Measurements from ENCODE around the gene HCN2.

HCN2 gene

GRCh38 chr19:608155-609003 lies 18.7 kb downstream of the HCN2 start:
- H3K9ac ChIP-seq (ENCODE audit: low read depth, low read length): no peak overlapping the region
- H3K4me1 ChIP-seq (ENCODE audit: insufficient read depth, low read length): no peaks in the 10 kb centered on the region
- H3K4me3 ChIP-seq (ENCODE audit: low read length): no peak overlapping the region
- peaks cover 2% of the 10 kb centered on the region; the same call in 1 of the 2 replicates for H3K36me3 ChIP-seq (ENCODE audit: insufficient read depth, low read length)
- no peaks in the 10 kb centered on the region for H3K27me3 ChIP-seq (ENCODE audit: insufficient read depth, low read length)
- no peaks in the 10 kb centered on the region for H3K9me3 ChIP-seq (ENCODE audit: insufficient read depth, low read depth, low read length)
- H3K27ac ChIP-seq (ENCODE audit: low read depth, low read length): no peak overlapping the region
- 89% methylated on average over 30 of the region's 30 CpGs for WGBS

- no peaks in the 10 kb centered on the region for H3K9me3 ChIP-seq (ENCODE audit: insufficient read depth, low read depth, low read length)
- no peaks in the 10 kb centered on the region for H3K27me3 ChIP-seq (ENCODE audit: insufficient read depth, low read length)
- H3K27ac ChIP-seq (ENCODE audit: low read depth, low read length): no peak overlapping the region
- peaks cover 2% of the 10 kb centered on the region; the same call in 1 of the 2 replicates for H3K36me3 ChIP-seq (ENCODE audit: insufficient read depth, low read length)
- H3K4me1 ChIP-seq (ENCODE audit: insufficient read depth, low read length): no peaks in the 10 kb centered on the region
- 94% methylated on average over 22 of the region's 22 CpGs for WGBS
- no peak overlapping the region for H3K9ac ChIP-seq (ENCODE audit: low read depth, low read length)
- H3K4me3 ChIP-seq (ENCODE audit: low read length): no peak overlapping the region
Observed at GRCh38 chr19:609004-609346, 19.3 kb downstream of the HCN2 start.

DNA sequence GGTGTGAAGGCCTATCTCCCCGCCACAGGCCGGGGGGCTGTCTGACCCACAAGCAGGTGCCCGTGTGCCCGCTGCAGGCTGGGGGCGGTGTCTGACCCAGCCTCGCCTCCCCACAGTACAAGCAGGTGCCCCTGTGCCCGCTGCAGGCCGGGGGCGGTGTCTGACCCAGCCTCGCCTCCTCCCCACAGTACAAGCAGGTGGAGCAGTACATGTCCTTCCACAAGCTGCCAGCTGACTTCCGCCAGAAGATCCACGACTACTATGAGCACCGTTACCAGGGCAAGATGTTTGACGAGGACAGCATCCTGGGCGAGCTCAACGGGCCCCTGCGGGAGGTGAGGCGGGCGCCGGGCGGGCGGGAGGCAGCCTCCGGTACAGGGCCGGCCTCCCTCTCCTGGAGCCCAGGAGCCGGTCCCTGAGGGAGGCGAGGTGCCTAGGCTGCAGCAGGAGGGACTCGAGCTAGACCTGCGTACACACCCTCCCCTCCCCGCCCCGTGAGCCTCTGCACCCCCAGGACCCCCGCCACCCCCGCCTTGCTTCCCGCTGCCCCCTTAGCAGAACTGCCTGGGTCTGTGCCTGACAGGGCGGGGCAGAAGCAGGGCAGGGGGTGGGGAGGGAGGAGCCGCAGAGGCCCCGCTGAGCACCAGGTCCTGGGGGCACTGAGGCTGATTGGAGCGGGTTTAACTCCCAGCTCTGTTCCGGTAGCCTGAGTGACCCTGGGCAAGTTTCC lies 20.6 kb downstream of the HCN2 start:
- Histone ChIP-seq H3K9ac (ENCODE audit: low read depth, low read length) (no peak overlapping the region), H3K4me3 (ENCODE audit: low read length) (no peak overlapping the region)

DNA sequence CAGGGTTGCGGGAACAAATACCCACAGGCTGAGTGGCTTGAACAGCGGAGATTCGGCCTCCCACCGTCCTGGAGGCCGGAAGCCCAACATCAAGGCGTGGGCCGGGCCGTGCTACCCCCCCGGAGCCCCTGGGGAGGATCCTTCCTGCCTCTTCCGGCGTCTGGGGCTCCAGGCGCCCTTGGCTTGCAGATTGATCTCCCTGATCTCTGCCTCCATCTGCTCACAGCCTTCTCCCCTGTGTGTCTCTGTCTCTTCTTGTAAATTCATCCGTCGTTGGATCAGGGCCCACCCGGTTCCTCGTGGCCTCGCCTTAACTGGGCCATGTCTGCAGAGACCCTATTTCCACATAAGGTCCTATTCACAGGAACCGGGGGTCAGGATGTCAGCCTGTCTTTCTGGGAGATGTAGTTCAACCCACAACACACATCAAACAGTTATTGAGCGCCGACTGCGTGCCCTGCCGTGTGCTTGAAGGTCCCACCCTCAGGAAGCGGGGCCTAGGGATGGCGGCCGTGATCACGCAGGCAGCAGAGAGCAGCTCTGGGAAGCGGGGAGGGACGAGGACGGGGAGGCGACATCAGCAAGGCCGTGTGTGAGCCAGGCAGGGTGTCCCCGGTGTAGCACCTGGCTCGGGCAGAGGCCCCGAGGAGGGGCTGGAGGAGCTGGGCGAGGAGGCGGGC lies 21.3 kb downstream of the HCN2 start:
- H3K4me1 ChIP-seq (ENCODE audit: insufficient read depth, low read length): no peaks in the 10 kb centered on the region
- H3K4me3 ChIP-seq (ENCODE audit: low read length): no peak overlapping the region
- H3K9ac ChIP-seq (ENCODE audit: low read depth, low read length): peak overlapping the region; percentile 12; the same call in 1 of the 2 replicates
- 58% methylated on average over 36 of the region's 36 CpGs for WGBS
- H3K9me3 ChIP-seq (ENCODE audit: insufficient read depth, low read depth, low read length): no peaks in the 10 kb centered on the region
- H3K27ac ChIP-seq (ENCODE audit: low read depth, low read length): no peak overlapping the region; the same call in 1 of the 2 replicates
- H3K27me3 ChIP-seq (ENCODE audit: insufficient read depth, low read length): no peaks in the 10 kb centered on the region
- peaks cover 11% of the 10 kb centered on the region for H3K36me3 ChIP-seq (ENCODE audit: insufficient read depth, low read length)

More for the DNA sequence above, 20.6 kb downstream of the HCN2 start:
- Histone ChIP-seq H3K27ac (ENCODE audit: low read depth, low read length) (no peak overlapping the region; the same call in 1 of the 2 replicates), H3K9me3 (ENCODE audit: insufficient read depth, low read depth, low read length) (no peaks in the 10 kb centered on the region), H3K36me3 (ENCODE audit: insufficient read depth, low read length) (peaks cover 11% of the 10 kb centered on the region), H3K4me1 (ENCODE audit: insufficient read depth, low read length) (no peaks in the 10 kb centered on the region), H3K27me3 (ENCODE audit: insufficient read depth, low read length) (no peaks in the 10 kb centered on the region)
- WGBS: 79% methylated on average over 35 of the region's 38 CpGs

DNA sequence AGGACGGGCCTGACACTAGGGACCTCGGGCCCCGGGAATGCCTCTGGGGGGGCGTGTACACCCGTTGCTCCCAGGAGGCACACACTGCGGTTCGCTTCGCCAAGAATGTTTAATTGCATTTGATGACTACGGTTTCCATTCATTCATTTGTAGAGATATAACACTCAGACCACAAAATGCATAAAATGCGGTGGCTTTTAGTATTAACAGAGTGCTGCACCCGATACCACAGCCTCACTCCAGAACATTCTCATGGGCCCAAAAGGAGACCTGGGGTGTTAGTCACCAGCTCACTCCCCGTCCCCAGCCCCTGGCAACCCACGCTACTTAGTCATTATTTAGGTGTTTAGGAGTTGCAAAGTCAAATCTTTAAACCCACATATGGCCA lies 21.8 kb downstream of the HCN2 start:
- Histone ChIP-seq H3K4me1 (ENCODE audit: insufficient read depth, low read length) (no peaks in the 10 kb centered on the region), H3K27me3 (ENCODE audit: insufficient read depth, low read length) (no peaks in the 10 kb centered on the region), H3K4me3 (ENCODE audit: low read length) (no peak overlapping the region), H3K9me3 (ENCODE audit: insufficient read depth, low read depth, low read length) (no peaks in the 10 kb centered on the region), H3K9ac (ENCODE audit: low read depth, low read length) (no peak overlapping the region), H3K27ac (ENCODE audit: low read depth, low read length) (no peak overlapping the region), H3K36me3 (ENCODE audit: insufficient read depth, low read length) (peaks cover 11% of the 10 kb centered on the region)
- WGBS: 83% methylated on average over 12 of the region's 13 CpGs

DNA sequence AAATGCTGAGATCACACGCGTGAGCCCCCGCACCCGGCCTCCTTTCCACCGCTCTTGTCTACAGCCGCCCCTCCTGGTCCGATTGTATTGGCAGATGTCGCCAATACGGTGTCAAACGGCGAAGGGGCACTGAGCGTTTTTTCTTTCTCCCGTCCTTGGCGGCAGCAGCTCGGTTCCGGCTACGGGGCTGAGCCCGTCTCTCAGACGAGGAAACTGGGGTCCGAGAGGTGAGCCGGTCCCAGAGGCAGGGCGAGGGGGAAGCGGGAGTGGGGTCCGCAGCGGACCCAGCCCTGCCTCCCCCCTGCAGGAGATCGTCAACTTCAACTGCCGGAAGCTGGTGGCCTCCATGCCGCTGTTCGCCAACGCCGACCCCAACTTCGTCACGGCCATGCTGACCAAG lies 23.3 kb downstream of the HCN2 start:
- 95% methylated on average over 33 of the region's 33 CpGs for WGBS
- Histone ChIP-seq H3K36me3 (ENCODE audit: insufficient read depth, low read length) (peaks cover 16% of the 10 kb centered on the region), H3K27ac (ENCODE audit: low read depth, low read length) (no peak overlapping the region), H3K9me3 (ENCODE audit: insufficient read depth, low read depth, low read length) (no peaks in the 10 kb centered on the region), H3K4me1 (ENCODE audit: insufficient read depth, low read length) (no peaks in the 10 kb centered on the region), H3K9ac (ENCODE audit: low read depth, low read length) (no peak overlapping the region), H3K27me3 (ENCODE audit: insufficient read depth, low read length) (no peaks in the 10 kb centered on the region), H3K4me3 (ENCODE audit: low read length) (no peak overlapping the region)

- Histone ChIP-seq H3K27ac (ENCODE audit: low read depth, low read length) (no peak overlapping the region), H3K4me1 (ENCODE audit: insufficient read depth, low read length) (no peaks in the 10 kb centered on the region), H3K27me3 (ENCODE audit: insufficient read depth, low read length) (no peaks in the 10 kb centered on the region), H3K36me3 (ENCODE audit: insufficient read depth, low read length) (peaks cover 25% of the 10 kb centered on the region), H3K9me3 (ENCODE audit: insufficient read depth, low read depth, low read length) (no peaks in the 10 kb centered on the region), H3K4me3 (ENCODE audit: low read length) (no peak overlapping the region), H3K9ac (ENCODE audit: low read depth, low read length) (no peak overlapping the region)
- 95% methylated on average over 54 of the region's 54 CpGs for WGBS
Observed at GRCh38 chr19:613732-614567, 24.3 kb downstream of the HCN2 start.

DNA sequence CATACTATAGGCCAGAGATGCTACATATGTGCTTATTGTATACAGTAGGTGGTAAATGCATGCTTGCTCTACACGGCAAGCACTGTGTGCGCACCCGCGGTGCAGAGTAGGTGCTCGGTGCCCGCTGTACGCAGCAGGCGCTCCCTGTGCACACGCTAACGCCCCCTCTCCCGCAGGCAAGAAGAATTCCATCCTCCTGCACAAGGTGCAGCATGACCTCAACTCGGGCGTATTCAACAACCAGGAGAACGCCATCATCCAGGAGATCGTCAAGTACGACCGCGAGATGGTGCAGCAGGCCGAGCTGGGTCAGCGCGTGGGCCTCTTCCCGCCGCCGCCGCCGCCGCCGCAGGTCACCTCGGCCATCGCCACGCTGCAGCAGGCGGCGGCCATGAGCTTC lies 25.9 kb downstream of the HCN2 start:
- H3K4me1 ChIP-seq (ENCODE audit: insufficient read depth, low read length): no peaks in the 10 kb centered on the region
- no peaks in the 10 kb centered on the region for H3K9me3 ChIP-seq (ENCODE audit: insufficient read depth, low read depth, low read length)
- H3K4me3 ChIP-seq (ENCODE audit: low read length): no peak overlapping the region
- no peak overlapping the region for H3K27ac ChIP-seq (ENCODE audit: low read depth, low read length)
- H3K9ac ChIP-seq (ENCODE audit: low read depth, low read length): no peak overlapping the region
- no peaks in the 10 kb centered on the region for H3K27me3 ChIP-seq (ENCODE audit: insufficient read depth, low read length)
- 95% methylated on average over 33 of the region's 33 CpGs for WGBS
- peaks cover 39% of the 10 kb centered on the region for H3K36me3 ChIP-seq (ENCODE audit: insufficient read depth, low read length)

GRCh38 chr19:616062-616700 lies 26.5 kb downstream of the HCN2 start:
- H3K27ac ChIP-seq (ENCODE audit: low read depth, low read length): no peak overlapping the region
- peaks cover 39% of the 10 kb centered on the region for H3K36me3 ChIP-seq (ENCODE audit: insufficient read depth, low read length)
- H3K9me3 ChIP-seq (ENCODE audit: insufficient read depth, low read depth, low read length): no peaks in the 10 kb centered on the region
- 95% methylated on average over 74 of the region's 97 CpGs for WGBS
- H3K4me1 ChIP-seq (ENCODE audit: insufficient read depth, low read length): no peaks in the 10 kb centered on the region
- no peak overlapping the region for H3K9ac ChIP-seq (ENCODE audit: low read depth, low read length)
- no peaks in the 10 kb centered on the region for H3K27me3 ChIP-seq (ENCODE audit: insufficient read depth, low read length)
- no peak overlapping the region; the same call in 1 of the 2 replicates for H3K4me3 ChIP-seq (ENCODE audit: low read length)

DNA sequence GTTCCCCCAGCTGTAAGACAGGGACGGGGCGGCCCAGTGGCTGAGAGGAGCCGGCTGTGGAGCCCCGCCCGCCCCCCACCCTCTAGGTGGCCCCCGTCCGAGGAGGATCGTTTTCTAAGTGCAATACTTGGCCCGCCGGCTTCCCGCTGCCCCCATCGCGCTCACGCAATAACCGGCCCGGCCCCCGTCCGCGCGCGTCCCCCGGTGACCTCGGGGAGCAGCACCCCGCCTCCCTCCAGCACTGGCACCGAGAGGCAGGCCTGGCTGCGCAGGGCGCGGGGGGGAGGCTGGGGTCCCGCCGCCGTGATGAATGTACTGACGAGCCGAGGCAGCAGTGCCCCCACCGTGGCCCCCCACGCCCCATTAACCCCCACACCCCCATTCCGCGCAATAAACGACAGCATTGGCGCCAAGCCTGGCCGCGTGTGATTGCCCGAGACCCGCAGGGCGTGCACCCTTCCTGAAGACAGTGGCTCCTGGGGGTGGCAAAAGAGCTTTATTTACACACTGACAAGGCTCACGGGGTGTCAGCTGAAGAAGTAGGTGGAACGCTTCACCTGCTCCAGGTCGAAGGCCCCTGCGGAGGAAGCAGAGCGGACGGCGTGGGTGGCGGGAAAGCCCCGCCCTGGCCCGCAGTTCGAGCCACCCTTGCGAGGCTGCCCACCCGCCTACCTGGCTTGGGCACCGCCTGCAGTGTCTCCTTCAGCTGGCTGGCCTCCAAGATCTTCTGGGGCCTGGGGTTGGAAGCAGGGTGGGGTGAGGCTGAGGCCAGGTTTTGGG lies 27.3 kb downstream of the HCN2 start:
- 96% methylated on average over 56 of the region's 58 CpGs for WGBS

More for the DNA sequence above, 27.3 kb downstream of the HCN2 start:
- H3K27ac ChIP-seq (ENCODE audit: low read depth, low read length): no peak overlapping the region
- no peaks in the 10 kb centered on the region for H3K4me1 ChIP-seq (ENCODE audit: insufficient read depth, low read length)
- peaks cover 43% of the 10 kb centered on the region for H3K36me3 ChIP-seq (ENCODE audit: insufficient read depth, low read length)
- no peaks in the 10 kb centered on the region for H3K9me3 ChIP-seq (ENCODE audit: insufficient read depth, low read depth, low read length)
- no peak overlapping the region for H3K4me3 ChIP-seq (ENCODE audit: low read length)
- no peaks in the 10 kb centered on the region for H3K27me3 ChIP-seq (ENCODE audit: insufficient read depth, low read length)
- H3K9ac ChIP-seq (ENCODE audit: low read depth, low read length): no peak overlapping the region
